GM13977 (cell line): ENCODE results near the gene VTA1.

ENCODE experiments used
- DNase-seq: peaks from one replicate; pipeline ENCODE4 v3.0.0; 2012; ENCODE audit warnings: low spot score
- in situ Hi-C: fragments of 300-500 bp; cut with MboI; formaldehyde crosslinking; loops from one replicate; pipeline ENCODE4 v1.12.0; 2022; ENCODE audit warnings: low sequenced_read_pairs, low pct_unique_long_range_greater_than_20kb, mixed read lengths, inconsistent platforms; ENCODE audit not compliant: unreplicated experiment
- TF ChIP-seq, protein P1 (sequence below): IDR thresholded peaks from 2 replicates; pipeline ENCODE4 v1.5.1; 2012; ENCODE audit warnings: mild to moderate bottlenecking, control low read depth; ENCODE audit not compliant: insufficient read depth; ENCODE audit errors: extremely low read depth, missing control alignments

Gene VTA1

DNA sequence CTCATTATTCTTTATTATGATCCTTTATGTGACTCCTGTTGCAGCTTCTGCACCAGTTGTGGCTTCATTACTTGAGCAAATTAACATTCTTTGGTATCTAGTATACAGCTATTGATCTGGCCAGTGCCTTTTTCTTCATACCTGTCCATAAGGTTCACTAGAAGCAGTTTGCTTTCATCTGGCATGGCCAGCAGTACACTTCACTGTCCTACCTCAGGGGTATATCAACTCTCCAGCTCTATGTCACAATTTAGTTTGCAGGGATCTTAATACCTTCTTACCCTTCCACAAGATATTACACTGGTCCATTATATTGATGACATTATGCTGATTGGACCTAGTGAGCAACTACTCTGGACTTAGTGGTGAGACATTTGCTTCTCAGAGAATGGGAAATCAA lies 46.6 kb downstream of the VTA1 start:
- TF ChIP-seq, protein P1, sequence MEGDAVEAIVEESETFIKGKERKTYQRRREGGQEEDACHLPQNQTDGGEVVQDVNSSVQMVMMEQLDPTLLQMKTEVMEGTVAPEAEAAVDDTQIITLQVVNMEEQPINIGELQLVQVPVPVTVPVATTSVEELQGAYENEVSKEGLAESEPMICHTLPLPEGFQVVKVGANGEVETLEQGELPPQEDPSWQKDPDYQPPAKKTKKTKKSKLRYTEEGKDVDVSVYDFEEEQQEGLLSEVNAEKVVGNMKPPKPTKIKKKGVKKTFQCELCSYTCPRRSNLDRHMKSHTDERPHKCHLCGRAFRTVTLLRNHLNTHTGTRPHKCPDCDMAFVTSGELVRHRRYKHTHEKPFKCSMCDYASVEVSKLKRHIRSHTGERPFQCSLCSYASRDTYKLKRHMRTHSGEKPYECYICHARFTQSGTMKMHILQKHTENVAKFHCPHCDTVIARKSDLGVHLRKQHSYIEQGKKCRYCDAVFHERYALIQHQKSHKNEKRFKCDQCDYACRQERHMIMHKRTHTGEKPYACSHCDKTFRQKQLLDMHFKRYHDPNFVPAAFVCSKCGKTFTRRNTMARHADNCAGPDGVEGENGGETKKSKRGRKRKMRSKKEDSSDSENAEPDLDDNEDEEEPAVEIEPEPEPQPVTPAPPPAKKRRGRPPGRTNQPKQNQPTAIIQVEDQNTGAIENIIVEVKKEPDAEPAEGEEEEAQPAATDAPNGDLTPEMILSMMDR: no peak
- DNase-seq: no peak
- in situ Hi-C loops: no loop called here

DNA sequence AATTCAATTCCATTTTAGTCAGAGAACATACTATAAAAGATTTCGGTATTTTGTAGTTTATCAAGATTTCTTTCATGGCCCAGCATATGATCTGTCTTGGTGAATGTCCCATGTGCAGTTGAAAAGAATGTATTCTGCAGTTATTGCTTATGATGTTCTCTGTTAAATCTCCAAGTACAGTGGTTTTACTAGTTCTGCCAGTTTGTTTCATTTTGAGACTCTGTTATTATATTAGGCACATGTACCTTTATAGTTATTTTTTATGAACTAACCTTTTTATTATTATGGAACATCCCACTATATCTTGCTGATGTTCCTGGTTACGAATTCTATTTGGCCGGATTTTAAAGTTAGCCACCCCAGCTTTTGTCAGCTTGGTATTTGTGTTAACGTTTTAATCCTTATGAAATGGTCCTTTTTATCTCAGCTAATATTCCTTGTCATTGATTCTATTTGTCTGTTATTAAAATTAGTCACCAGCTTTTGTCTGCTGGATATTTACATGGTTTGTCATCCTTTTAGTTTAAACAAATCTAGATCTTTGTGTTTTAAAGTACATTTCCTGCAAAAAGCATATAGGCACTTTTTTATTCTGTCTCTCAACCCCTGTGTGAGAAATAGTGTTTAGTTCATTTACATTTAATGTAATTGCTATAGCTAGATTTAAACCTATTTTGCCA lies 48.9 kb downstream of the VTA1 start:
- in situ Hi-C loops: no loop called here
- no peak for DNase-seq
- TF ChIP-seq, protein P1: no peak

DNA sequence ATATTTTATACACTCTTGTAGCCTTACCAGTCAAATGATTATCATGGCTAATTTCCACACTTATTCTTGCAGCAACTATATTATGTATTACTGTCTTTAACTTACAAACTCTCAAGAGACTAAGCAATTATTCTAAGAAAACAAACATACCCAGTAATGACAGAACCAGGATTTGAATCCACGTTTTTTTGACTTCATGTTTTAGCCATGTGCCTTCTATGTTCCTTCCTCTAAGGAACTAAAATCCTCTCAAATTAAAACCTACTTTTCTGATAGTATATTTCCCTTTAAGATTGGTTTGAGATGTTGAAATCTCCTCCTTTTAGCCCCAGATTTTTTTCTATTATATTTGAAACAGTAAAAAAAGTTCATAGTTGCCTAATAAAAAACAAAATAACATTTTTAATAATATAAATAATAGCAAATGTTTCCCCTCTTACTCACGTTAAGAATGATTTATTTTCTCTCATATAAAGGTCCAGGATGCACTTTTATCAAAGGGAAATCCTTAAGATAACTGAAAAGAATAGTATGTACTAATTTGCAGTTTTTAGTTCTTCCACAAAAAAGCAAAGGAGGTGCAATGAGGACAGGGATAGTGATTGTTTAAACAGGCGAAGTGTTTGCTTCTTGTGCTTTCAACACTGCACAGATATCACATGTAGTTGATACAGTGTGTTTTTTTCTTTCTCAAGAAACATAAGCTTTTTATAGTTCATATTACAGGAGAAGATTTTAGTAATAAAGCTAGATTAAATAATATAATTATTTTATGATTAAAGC lies 54.0 kb downstream of the VTA1 start:
- in situ Hi-C loops: no loop called here
- TF ChIP-seq, protein P1: no peak
- DNase-seq: no peak

DNA sequence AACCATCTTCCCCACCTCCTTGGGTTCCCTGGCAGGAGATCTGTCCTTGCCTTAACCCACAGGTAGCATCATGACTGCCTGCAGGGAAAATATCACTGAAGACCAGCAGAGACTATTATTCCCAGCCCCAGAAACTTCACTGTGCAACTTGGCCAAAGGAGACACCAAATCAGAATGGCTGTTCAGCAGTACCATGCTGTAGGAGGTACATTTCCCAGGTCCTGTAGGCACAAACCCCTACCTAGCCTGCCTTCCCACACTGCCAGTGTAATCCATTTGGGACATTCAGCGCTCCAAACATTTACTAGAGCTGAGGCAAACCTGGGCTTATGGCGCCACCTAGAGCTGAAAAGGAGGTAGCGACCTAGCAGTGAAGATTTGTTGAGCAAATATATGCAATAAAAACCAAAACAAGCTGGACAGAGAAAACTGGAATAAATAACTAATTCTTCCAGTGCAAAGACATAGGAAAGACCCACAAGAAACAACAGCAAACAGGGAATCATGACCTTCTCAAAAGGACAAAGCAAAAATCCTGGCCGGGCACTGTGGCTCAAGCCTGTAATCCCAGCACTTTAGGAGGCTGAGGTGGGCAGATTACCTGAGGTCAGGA lies 60.3 kb downstream of the VTA1 start:
- in situ Hi-C loops: no loop called here
- DNase-seq: no peak
- TF ChIP-seq, protein P1: peak; percentile 69

DNA sequence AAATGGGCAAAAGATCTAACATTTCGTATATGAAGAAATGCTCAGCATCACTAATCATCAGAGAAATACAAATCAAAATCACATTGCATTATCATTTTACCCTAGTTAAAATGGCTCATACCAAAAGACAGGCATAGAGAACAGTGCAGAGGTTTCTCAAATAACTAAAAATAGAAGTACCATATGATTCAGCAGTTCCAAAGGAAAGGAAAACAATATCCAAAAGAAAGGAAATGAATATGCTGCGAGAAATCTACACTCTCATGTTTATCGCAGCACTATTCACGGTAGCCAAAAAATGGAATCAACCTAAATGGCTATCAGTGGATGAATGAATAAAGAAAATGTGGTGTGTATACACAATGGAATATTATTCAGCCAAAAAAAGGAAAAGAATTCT lies 63.5 kb downstream of the VTA1 start:
- TF ChIP-seq, protein P1: no peak
- in situ Hi-C loops: no loop called here

DNA sequence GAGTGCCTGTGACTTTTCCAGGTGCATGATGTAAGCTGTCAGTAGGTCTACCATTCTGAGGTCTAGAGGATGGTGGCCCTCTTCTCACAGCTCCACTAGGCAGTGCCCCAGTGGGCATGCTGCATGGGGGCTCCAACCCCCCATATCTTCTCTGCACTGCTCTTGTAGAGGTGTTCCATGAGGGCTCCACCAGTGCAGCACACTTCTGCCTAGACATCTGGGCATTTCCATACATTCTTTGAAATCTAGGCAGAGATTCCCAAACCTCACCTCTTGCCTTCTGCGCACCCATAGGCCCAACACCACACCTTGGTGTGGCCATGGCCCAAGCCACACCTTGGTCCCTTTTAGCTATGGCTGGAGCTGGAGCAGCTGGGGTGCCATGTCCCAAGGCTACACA lies 66.3 kb downstream of the VTA1 start:
- in situ Hi-C loops: no loop called here
- TF ChIP-seq, protein P1: no peak
- DNase-seq: no peak

More for the DNA sequence above, 63.5 kb downstream of the VTA1 start:
- DNase-seq: no peak
